Right atrium auricular region (tissue), 2 donors: ENCODE measurements around the gene XRCC1. TPM values are rescaled to one million over a fixed set of nuclear protein-coding genes. Genes with fewer than 3 reads are reported as not detected.
"Not testable (repeated sequence)": the region's sequence is repeated elsewhere in the genome, so short reads cannot be mapped to it uniquely, and the experiment has no call there.

Experiments used
- DNase-seq: peaks from one replicate; pipeline ENCODE4 v3.0.0-alpha.2; 2019; ENCODE audit warnings: low spot score
- H3K27ac ChIP-seq, 2 donors: fragments of 200-600 bp; sonication (generic); 1 replicate in 1 of 2; 2 replicates in 1 of 2; pipeline ENCODE4 v1.5.1; 2016 to 2019
- H3K27me3 ChIP-seq, 2 donors: fragments of 200-600 bp; sonication (generic); one replicate each; pipeline versions ENCODE4 v1.5.1 to v1.6.0; 2017 to 2019
- H3K36me3 ChIP-seq: fragments of 200-600 bp; sonication (generic); one replicate; pipeline ENCODE4 v1.5.1; 2016
- H3K4me1 ChIP-seq, 2 donors: fragments of 200-600 bp; sonication (generic); one replicate each; pipeline versions ENCODE4 v1.5.1 to v1.6.0; 2017 to 2019
- H3K4me3 ChIP-seq, 2 donors: fragments of 200-600 bp; sonication (generic); 1 replicate in 1 of 2; 2 replicates in 1 of 2; pipeline ENCODE4 v1.5.1; 2017 to 2019; ENCODE audit warnings: mild to moderate bottlenecking in 1 of 2, moderate library complexity in 1 of 2
- H3K9me3 ChIP-seq, 2 donors: fragments of 200-600 bp; sonication (generic); one replicate each; pipeline ENCODE4 v1.5.1; 2019
- CTCF ChIP-seq, 2 donors: fragments of 200-600 bp; sonication (generic); IDR thresholded peaks; one replicate each; pipeline ENCODE4 v1.5.1; 2019; ENCODE audit warnings: antibody characterized with exemption in 2 of 2
- total RNA-seq, 2 donors: library from RNA; depleted of rRNA; stranded (reverse); fragments of >200 nt; gene quantifications; one replicate each; pipeline ENCODE4 v1.1.0, GENCODE V29; 2016

Gene XRCC1
- total RNA-seq, 2 donors from 2014 or later = 14.3 to 14.9 TPM

GRCh38 chr19:43551399-43552197 is 23.7 kb downstream of the XRCC1 start:
- Histone ChIP-seq H3K27me3 (no peaks in the 10 kb centered on the region), H3K36me3 (peaks cover 28% of the 10 kb centered on the region), H3K4me1 (no peaks in the 10 kb centered on the region), H3K9me3 (no peaks in the 10 kb centered on the region), H3K4me3 (no peak overlapping the region), H3K27ac (no peak overlapping the region)
- no peak for DNase-seq
- TF ChIP-seq CTCF (IDR thresholded peaks at IDR 0.05) = no peak

GRCh38 chr19:43548706-43549105 is 26.6 kb downstream of the XRCC1 start:
- no peak overlapping the region for H3K27ac ChIP-seq
- H3K4me3 ChIP-seq = no peak overlapping the region
- TF ChIP-seq CTCF (IDR thresholded peaks at IDR 0.05) = no peak
- DNase-seq = no peak
- H3K36me3 ChIP-seq = peaks cover 43% of the 10 kb centered on the region
- H3K4me1 ChIP-seq = no peaks in the 10 kb centered on the region
- no peaks in the 10 kb centered on the region for H3K27me3 ChIP-seq
- no peaks in the 10 kb centered on the region for H3K9me3 ChIP-seq

GRCh38 chr19:43547926-43548325 is 27.4 kb downstream of the XRCC1 start:
- H3K27me3 ChIP-seq, H3K27ac ChIP-seq, H3K4me1 ChIP-seq, H3K9me3 ChIP-seq, H3K4me3 ChIP-seq, DNase-seq: not testable (repeated sequence)
- peaks cover 49% of the 10 kb centered on the region for H3K36me3 ChIP-seq

GRCh38 chr19:43546581-43546980 is 28.7 kb downstream of the XRCC1 start:
- Histone ChIP-seq H3K9me3 (no peaks in the 10 kb centered on the region), H3K36me3 (peaks cover 50% of the 10 kb centered on the region), H3K27ac (no peak overlapping the region), H3K27me3 (no peaks in the 10 kb centered on the region), H3K4me3 (no peak overlapping the region), H3K4me1 (no peaks in the 10 kb centered on the region)
- no peak for DNase-seq
- no peak for TF ChIP-seq CTCF (IDR thresholded peaks at IDR 0.05)

- Histone ChIP-seq H3K27ac (no peak overlapping the region), H3K36me3 (peaks cover 47% of the 10 kb centered on the region), H3K4me1 (no peaks in the 10 kb centered on the region), H3K27me3 (no peaks in the 10 kb centered on the region), H3K9me3 (no peaks in the 10 kb centered on the region), H3K4me3 (no peak overlapping the region)
- TF ChIP-seq CTCF (IDR thresholded peaks at IDR 0.05) = no peak
- no peak for DNase-seq
These were observed 29.3 kb downstream of the XRCC1 start for GRCh38 chr19:43545981-43546380.

- no peak overlapping the region for H3K27ac ChIP-seq
- no peak for TF ChIP-seq CTCF (IDR thresholded peaks at IDR 0.05)
- no peaks in the 10 kb centered on the region for H3K9me3 ChIP-seq
- H3K4me3 ChIP-seq = no peak overlapping the region
- DNase-seq = no peak
- peaks cover 40% of the 10 kb centered on the region for H3K36me3 ChIP-seq
- no peaks in the 10 kb centered on the region for H3K4me1 ChIP-seq
- no peaks in the 10 kb centered on the region for H3K27me3 ChIP-seq
These were observed 30.1 kb downstream of the XRCC1 start for GRCh38 chr19:43545276-43545675.
